Measurements from ENCODE around the gene TNK1.

TNK1 gene

GRCh38 chr17:7380321-7380720 lies 568 bp upstream of the TNK1 start:
- no peak overlapping the region for H3K27ac ChIP-seq (replicated peaks)
- no peak overlapping the region for H3K4me3 ChIP-seq (replicated peaks; ENCODE audit: insufficient read depth, low read length)
- DNase-seq (ENCODE audit: low read depth in 1 of 2, low spot score in 1 of 2), result no peak
- TF ChIP-seq, protein P1, sequence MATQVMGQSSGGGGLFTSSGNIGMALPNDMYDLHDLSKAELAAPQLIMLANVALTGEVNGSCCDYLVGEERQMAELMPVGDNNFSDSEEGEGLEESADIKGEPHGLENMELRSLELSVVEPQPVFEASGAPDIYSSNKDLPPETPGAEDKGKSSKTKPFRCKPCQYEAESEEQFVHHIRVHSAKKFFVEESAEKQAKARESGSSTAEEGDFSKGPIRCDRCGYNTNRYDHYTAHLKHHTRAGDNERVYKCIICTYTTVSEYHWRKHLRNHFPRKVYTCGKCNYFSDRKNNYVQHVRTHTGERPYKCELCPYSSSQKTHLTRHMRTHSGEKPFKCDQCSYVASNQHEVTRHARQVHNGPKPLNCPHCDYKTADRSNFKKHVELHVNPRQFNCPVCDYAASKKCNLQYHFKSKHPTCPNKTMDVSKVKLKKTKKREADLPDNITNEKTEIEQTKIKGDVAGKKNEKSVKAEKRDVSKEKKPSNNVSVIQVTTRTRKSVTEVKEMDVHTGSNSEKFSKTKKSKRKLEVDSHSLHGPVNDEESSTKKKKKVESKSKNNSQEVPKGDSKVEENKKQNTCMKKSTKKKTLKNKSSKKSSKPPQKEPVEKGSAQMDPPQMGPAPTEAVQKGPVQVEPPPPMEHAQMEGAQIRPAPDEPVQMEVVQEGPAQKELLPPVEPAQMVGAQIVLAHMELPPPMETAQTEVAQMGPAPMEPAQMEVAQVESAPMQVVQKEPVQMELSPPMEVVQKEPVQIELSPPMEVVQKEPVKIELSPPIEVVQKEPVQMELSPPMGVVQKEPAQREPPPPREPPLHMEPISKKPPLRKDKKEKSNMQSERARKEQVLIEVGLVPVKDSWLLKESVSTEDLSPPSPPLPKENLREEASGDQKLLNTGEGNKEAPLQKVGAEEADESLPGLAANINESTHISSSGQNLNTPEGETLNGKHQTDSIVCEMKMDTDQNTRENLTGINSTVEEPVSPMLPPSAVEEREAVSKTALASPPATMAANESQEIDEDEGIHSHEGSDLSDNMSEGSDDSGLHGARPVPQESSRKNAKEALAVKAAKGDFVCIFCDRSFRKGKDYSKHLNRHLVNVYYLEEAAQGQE (IDR thresholded peaks at IDR 0.05; ENCODE audit: insufficient replicate concordance, low read depth), result no peak
- TF ChIP-seq CTCF (IDR thresholded peaks at IDR 0.05; ENCODE audit: insufficient read depth, low read length) (no peak), POLR2AphosphoS5 (IDR thresholded peaks at IDR 0.05; ENCODE audit: low read depth) (no peak), GABPA (IDR thresholded peaks at IDR 0.05; ENCODE audit: low read depth) (no peak), SPI1 (IDR thresholded peaks at IDR 0.05; ENCODE audit: borderline replicate concordance, low read depth) (no peak)
- no peaks in the 10 kb centered on the region for H3K27me3 ChIP-seq (ENCODE audit: insufficient read depth, poor library complexity, severe bottlenecking)

DNA sequence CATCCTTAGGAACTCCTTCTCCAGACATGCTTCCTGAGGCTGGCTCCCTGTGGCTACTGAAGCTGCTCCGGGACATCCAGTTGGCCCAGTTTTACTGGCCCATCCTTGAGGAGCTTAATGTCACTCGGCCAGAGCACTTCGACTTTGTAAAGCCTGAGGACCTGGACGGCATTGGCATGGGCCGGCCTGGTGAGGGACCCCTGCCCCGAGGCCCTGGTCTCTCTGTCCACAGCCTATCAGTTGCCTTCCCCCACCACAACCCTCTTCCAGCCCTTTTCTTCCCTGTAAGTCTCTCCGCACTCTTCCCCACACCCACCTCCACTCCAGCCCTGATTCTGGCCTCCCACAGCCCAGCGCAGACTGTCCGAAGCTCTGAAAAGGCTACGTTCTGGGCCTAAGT lies 2.0 kb downstream of the TNK1 start:
- no peak for DNase-seq (ENCODE audit: low read depth in 1 of 2, low spot score in 1 of 2)
- no peaks in the 10 kb centered on the region for H3K27me3 ChIP-seq (ENCODE audit: insufficient read depth, poor library complexity, severe bottlenecking)
- no peak overlapping the region for H3K4me3 ChIP-seq (replicated peaks; ENCODE audit: insufficient read depth, low read length)
- TF ChIP-seq SPI1 (IDR thresholded peaks at IDR 0.05; ENCODE audit: borderline replicate concordance, low read depth) (no peak), CTCF (IDR thresholded peaks at IDR 0.05; ENCODE audit: insufficient read depth, low read length) (no peak), GABPA (IDR thresholded peaks at IDR 0.05; ENCODE audit: low read depth) (no peak), POLR2AphosphoS5 (IDR thresholded peaks at IDR 0.05; ENCODE audit: low read depth) (no peak)
- TF ChIP-seq, protein P1 (IDR thresholded peaks at IDR 0.05; ENCODE audit: insufficient replicate concordance, low read depth), result no peak
- no peak overlapping the region for H3K27ac ChIP-seq (replicated peaks)

GRCh38 chr17:7383371-7383741 lies 2.5 kb downstream of the TNK1 start:
- Histone ChIP-seq H3K27ac (replicated peaks) (no peak overlapping the region), H3K27me3 (ENCODE audit: insufficient read depth, poor library complexity, severe bottlenecking) (no peaks in the 10 kb centered on the region), H3K4me3 (replicated peaks; ENCODE audit: insufficient read depth, low read length) (no peak overlapping the region)
- TF ChIP-seq GABPA (IDR thresholded peaks at IDR 0.05; ENCODE audit: low read depth) (no peak), SPI1 (IDR thresholded peaks at IDR 0.05; ENCODE audit: borderline replicate concordance, low read depth) (no peak), POLR2AphosphoS5 (IDR thresholded peaks at IDR 0.05; ENCODE audit: low read depth) (no peak), CTCF (IDR thresholded peaks at IDR 0.05; ENCODE audit: insufficient read depth, low read length) (no peak)
- TF ChIP-seq, protein P1 (IDR thresholded peaks at IDR 0.05; ENCODE audit: insufficient replicate concordance, low read depth), result no peak
- no peak for DNase-seq (ENCODE audit: low read depth in 1 of 2, low spot score in 1 of 2)

Measured in HL-60 (cell line).